NCI-H2196 treated with DMSO at 0.1 percent for 48 hours (cell line): ENCODE results near the gene DCHS1.

ENCODE experiments used
- DNase-seq: peaks from one replicate; lab custom pipeline; 2025; ENCODE audit not compliant: unreplicated experiment; lab: John Stamatoyannopoulos, UW

The DCHS1 gene

DNA sequence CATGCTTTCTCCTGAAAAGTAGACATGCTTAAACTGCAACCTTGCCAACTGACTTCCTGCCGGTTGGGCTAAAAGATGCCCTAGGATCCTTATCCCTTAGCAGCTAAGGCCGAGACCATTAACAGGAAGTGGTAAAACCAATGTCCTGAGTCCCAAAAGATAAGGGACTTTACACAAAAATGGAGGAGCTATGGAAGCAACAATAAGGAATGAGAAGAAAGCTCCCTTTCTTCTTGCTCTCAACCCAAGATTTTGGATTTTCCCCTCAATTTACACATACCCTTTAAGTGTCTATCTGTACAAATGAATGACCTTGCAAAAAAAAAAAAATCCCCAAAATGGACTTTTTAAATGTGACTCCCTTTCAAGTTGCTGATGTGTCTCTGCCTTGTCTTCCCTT lies 16.4 kb upstream of the DCHS1 start:
- DNase-seq, result no peak

DNA sequence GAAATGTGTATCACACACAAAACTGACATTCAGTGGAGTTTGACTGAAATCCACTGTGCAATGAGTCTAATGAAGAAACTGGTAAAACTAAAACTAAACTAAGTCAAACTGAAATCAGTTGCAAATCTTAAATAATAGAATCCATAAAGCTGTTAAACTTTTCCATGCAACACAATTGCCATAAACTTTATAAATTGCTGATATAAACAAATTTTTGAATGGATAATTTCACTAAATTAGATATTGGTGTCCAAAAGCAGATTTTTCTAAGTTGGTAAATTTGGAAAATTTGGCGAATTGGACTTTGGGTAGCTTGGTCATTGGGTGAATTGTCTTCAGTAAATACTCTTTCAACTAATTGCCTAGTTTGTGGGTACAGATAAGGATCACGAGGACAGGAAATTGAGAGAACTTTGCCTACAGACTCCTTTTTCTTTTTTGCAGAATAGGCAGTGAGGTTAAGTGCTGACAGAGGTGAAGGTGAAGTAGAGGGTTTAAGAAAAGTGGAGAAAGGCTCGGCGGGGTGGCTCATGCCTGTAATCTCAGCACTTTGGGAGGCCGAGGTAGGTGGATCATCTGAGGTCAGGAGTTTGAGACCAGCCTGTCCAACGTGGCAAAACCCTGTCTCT lies 14.7 kb upstream of the DCHS1 start:
- no peak for DNase-seq

DNA sequence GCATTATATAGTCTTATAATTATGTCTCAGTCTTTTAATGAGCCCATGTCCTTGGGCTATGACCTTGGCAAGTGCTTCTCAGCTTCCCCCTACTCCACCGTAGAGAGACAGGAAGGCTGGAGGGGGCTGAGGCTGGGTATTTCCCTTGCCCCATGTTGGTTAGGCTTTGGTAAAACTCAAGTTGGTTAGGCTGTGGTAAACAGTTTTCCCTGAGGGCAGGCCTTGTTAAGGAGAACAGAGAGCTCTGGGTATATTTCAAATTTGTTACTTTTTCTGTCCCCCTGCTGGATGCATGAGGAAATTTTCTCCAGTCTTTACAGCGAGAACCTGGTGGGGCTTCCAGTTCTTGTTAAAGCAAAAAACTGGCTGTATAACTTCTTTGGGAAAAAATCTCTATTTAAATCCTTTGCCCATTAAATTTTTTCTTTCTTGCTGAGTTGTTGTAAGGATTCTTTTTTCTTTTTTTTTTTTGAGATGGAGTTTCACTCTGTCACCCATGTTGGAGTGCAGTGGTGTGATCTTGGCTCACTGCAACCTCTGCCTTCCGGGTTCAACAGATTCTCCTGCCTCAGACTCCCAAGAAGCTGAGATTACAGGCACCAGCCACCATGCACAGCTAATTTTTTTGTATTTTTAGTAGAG lies 12.2 kb upstream of the DCHS1 start:
- no peak for DNase-seq

DNA sequence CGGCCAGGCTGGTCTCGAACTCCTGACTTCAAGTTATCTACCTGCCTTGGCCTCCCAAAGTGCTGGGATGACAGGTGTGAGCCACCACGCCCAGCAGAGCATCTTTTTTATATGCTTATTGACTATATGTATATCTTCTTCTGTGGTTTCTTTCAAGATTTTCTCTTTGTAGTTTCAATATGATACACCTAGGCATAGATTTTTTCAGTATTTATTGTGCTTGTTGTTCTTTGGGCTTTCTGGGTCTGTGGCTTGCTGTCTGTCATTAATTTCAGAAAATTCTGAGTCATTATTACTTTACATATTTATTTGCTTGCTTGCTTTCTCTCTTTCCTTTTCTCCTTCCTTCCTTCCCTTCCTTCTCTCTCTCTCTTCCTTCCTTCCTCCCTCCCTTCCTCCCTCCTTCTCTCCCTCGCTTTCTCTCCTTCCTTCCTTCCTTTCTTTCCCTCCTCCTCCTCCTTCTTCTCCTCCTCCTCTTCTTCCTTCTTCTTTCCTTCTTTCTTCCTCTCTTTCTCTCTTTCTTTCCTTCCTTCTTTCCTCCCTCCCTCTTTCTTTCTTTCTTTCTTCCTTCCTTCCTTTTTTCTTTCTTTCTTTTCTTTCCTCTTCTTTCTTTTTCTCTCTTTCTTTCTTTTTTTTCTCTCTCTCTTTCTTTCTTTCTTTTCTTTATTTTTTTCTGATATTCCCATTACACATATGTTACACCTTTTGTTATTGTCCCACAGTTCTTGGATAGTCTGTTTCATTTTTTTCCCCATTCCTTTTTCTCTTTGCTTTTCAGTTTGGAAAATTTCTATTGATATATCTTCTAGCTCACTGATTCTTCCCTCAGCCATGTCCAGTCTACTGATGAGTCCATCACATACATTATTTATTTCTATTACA lies 10.9 kb upstream of the DCHS1 start:
- no peak for DNase-seq

DNA sequence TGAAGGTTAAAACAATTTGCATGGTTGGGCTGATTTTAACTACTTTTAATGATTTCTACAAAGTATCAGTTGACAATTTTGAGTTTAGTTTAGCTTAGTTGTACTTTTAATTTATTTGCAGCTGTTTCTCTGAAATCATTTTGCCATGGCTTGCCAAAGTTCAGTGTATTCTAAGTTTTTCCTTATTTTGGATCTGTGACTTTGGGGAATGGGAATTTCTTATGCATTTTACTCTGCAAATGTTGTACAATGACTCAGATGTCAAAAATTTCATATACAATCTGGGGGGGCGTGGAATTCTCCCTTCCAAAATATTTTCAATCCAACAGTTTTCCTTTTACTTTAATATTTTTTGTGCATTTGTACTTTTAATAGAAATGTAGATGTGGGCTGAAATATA lies 8.9 kb upstream of the DCHS1 start:
- DNase-seq, result no peak

DNA sequence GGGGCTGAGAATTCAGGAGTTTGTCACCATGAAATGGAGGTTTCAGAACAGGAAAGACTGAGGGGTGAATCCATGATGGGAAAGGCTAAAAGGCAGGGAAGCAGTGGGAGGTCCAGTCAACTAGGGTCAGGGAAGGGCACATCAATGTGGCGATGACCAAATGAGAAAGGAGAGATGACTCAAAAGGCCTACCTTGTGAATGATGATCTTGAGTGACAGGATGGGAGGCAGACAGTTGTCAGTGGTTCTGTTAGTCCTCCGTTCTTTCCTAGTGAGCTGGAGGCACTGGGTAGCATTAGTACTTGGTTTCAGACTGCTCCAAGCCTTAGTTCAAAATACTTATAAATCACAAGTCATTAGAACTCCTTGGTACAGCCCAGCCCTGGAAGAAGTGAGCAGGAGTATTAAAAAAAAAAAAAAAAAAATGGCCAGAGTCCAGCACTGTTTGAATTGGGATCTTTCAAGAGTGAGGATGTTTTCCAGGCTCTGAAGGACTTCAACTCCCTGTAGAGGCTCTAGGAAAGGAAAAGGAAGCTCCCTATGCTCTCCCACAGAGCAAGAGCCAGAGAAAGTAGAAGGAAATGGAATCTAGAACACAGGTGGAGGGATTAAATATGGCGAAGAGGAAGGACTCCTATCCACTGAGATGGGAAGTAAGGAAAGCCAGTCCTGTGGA lies 8.3 kb upstream of the DCHS1 start:
- DNase-seq, result no peak

DNA sequence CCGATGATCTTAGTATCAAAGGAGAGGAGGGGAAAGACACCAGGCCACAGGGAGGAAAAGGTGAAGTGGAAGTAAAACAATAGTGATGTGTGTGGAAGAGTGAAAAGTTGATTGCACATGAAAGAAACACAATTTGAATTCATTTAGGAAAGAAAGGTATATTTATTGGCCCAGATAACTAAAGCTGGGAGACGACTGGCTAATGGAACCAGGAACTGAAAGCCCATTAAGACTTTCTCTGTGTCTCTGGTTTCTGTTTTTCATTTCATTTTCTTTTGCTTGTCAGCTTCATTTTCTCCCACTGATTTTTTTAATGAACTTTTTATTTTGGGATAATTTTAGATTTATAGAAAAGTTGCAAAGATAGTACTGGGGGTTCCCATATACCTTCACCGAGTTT lies 5.1 kb upstream of the DCHS1 start:
- DNase-seq, result no peak

DNA sequence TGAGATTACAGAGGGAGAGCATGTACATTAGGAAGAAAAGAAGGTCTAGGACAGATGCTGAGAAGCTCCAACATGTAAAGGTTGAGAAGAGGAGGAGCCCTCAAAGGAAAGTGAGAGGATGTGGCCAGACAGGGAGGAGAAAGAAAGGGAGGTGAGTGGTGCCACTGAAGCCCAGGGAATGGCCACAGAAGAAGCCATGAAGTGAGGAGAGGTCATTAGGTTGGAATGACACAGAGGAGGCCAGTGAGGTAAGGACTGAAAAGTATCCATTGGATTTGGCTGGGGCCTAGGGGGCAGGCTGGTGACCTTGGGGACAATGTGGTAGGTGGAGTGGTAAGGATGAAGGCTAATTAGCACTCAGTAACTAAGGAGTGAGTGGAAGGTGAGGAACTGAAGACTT lies 3.0 kb upstream of the DCHS1 start:
- DNase-seq, result no peak

DNA sequence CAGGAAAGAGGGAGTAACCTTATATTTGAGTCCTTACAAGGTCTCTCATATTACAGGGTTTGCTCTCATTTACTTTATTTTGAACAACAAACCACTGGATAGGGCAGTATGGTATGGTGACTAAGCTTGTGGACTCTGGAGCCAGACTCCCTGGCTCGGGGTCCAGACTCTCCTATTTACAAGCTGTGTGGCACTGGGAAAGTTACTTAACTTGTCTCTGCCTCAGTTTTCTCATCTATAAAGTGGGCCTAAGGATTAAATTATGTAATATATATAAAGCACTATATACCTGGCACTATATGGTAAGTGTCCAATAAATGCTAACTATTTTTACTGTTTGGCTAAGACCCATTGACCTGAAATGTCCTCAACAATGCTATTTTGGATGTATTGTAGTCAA lies 1.7 kb upstream of the DCHS1 start:
- DNase-seq, result no peak

DNA sequence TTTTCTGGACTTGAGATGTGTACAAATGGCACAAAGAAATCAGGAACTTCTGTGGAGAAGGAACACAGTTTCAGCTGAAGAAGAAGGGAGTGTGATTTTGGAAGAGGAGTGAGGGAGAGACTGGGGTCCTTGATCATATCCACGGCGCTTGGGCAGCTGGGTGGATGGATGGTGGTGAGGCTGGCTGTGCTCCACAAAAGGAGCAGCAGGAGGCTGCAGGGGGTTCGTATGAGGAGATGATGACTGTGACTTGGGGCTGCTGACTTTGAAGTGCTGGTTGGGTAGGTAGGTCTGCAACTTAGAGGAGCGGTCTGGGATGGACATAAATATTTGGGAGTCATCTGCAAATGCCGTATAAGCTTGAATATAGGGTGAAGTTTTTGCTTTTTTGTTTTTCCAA lies 1.3 kb upstream of the DCHS1 start:
- no peak for DNase-seq

DNA sequence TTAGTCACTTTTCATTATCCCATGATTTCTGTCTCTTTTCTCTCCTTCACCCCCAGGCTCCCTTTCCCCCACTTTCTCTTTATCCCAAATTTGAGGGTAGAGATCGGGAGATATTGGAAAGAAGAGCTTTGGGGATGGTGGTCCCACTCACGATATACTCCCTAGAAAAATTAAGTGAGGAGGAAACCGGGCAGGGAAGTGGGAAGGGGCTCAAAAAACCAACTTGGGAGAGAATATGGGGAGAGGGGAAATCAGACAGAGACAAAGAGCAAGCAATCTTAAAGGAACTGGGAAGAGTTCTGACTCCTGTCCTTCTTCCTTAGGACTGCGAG lies 941 bp upstream of the DCHS1 start:
- DNase-seq, result no peak

DNA sequence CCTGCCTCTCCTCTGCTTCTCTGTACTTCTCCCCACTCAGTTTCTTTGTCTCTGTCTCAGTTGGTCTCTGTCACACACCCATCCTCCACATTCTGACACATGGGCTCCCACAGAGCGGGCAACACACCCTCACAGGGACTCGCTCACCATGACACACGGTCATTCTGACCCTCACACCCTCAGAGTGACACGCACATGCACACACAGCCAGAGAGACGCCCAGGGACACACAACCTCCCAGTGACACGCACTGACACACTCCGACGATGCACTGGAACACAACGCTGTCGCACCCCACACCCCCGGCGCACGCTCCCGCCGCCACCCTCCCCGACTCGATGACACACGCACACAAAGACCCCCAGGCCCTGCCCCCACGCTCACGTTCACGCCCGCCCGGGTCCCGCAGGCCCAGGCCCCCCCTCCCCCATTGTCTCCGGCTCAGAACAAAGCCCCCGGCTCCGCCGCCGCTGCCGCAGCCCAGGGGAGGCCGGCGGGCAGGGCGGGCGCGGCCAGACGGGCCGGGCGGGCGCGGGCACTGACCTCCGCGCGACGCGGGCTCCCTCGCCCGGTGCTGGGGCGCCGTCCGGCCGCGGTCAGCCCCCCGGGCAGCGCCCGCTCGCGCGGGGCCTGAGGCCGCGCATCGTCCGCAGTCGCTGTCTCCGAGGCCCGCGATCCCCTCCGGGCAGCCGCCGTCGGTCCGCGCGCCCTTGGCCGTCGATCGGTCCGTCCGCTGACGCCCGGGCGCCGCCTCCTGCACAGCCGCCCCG lies 404 bp downstream of the DCHS1 start:
- no peak for DNase-seq

DNA sequence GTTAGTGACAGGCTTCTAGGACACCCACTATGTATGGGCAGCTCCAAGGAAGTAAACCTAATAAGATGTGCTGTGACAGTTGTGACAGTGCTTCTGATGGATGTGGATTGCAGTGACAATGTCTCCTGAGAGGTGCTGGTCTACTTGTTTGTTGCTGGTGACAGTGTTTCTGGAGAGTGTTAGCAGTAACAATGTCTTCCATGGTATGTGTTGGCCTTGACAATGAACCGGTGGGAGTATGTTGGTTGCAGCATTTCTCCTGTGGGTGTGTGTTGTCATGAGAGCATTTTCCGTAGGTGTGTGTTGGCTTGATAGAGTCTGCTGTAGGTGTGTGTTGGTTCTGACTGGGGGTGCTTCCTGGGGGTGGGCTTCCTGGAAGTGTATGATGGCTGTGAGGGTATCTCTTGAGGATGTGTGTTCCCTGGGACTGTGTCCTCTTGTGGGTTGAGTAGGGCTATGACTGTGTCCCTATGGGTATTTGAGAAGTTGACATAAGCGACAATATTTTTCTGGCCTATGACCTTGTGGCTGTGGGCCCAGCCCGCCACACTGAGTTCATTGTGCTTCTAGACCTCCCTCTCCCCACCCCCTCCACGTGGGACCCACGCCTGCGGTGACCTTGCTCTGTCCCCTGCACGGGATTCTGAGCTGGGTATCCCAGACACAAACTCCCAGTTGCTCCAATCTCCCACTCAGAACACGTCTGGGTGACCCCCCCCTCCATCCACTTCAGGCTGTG lies 1.2 kb downstream of the DCHS1 start:
- no peak for DNase-seq

DNA sequence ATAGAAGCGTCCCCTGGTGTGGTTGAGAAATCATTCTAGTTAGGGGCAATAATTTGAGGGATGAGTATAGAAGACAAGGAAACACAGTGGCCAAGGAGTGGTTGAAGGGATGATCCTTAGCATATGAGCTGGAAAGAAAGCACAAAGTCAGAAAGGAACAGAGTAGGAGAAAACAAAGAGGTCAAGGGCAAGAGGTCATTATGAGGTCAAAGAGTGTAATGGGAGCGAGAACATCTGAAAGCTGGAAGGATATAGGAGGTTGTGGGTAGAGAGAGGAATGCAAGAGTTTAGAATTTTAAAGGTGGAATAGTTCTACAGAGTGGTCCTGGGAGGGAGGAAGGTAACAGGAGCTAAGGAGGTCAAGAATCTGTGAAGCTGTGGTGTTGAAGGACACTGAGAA lies 2.0 kb downstream of the DCHS1 start:
- DNase-seq, result no peak

DNA sequence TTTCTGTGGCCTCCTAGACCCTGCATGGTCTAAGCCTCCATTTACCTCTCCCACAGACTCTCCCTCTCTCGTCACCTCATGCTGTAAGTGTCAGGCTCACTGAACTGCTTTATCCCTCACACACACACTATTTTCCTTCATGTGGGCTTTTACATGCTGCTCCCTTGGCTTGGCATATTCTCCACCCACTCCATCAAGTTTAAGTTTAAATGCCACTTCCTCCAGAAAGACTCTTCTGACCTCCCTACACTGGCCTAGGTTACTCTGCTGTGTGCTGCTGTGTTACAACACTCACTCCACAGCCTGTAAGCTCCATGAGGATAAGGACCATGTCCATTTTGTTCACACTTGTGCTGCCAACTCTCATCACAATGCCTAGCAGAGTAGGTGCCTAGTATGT lies 2.5 kb downstream of the DCHS1 start:
- no peak for DNase-seq

DNA sequence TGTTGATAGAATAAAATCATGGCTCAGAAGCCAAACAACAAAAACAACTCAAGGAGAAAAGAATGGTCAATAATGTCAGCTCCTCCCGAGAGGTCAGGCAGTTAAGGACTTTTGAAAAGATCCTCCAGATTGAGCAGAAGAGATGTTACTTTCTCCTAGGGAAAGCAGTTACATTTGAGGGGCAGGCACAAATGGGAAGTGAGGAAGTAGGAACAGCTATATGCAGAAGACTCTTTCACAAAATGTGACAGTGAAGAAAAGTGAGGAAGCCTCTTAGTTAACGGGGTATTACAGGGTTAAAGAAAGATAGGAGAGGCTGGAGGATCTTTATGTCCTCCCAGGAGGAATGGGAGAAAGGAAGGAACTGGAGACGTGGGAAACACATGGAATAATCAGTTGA lies 3.4 kb downstream of the DCHS1 start:
- no peak for DNase-seq

DNA sequence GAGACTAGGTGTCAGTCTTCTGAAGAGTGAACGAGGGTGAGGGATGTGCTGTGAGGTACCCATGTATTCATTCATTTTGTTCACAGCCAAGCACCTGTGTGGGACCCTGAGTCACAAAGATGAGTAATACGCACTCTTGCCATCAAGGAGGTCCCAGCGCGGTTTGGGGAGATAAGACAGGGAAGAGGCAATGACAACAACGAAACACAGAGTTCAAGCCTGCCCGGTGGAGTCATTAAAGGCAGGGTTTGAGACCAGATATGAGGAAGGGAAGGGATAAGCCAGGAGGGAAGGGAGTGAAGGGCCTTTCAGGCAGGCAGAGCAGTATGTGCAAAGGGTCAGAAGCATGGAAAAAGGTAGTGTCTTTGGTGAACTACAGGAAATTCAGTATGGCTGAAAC lies 4.6 kb downstream of the DCHS1 start:
- no peak for DNase-seq

DNA sequence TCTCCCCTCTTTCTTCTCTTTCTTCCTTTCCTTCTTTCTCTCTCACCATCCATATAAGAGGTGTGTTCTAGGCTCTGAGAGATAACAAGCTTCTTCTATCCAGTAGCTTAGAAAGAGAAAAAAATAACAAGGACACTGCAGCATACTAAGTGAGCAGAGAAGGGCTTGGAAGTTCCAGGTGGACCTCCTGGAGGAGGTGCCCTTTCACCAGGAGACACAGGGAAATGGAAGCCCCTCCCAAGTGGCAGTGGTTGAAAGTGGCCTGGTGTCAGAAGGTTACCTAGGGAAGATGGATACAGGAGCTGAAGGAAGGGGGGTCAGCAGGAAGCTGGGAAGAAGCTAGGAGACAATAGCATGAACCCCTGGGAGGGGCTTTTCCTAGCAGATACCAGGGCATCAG lies 5.5 kb downstream of the DCHS1 start:
- DNase-seq, result no peak

DNA sequence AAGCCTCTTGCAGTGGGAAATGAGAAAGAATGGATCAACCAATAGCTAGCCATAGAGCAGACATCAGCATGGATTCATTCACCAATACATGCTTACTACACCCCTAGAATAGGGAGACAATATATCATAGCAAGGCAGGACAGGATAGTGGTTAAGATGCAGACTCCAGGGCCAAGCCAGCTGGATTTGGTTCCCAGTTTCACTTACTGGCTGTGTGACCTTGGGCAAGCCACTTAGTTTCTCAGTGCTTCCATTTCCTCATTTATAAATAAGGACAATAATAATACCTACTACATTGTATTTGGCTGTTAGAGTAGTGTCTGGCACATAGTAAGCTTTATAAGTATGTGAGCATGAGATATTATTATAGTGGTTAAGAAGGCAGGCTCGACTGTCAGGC lies 7.1 kb downstream of the DCHS1 start:
- DNase-seq, result no peak

DNA sequence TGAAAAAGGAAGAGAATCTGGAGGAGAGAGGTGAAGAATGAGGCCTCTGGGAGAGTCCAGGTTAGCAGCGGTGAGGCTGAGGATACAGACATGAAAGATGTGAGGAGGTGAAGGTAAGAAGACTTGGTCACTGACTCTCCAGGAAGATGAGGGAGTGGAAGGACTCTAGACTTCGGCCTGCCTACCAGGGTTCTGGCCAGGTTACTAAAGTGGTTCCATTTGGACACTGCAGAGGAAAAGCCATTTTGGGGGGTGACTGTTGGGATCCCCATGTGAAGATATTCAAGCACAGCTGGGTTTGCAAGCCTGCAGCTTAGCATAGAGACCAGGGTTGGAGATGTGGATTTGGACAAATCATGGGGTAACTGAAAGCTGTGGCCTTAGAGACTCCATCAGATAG lies 7.8 kb downstream of the DCHS1 start:
- DNase-seq, result no peak
